ENCODE data around the gene CRMP1. TPM values are rescaled to one million over a fixed set of nuclear protein-coding genes. Genes with fewer than 3 reads are reported as not detected.

Gene CRMP1
- total RNA-seq, 2 donors from 2014 or later, result 0.37 to 1.1 TPM

- Histone ChIP-seq H3K27me3 (peaks cover 6 to 7% of the 10 kb centered on the region in 2 donors), H3K9me3 (no peaks in the 10 kb centered on the region), H3K36me3 (no peaks in the 10 kb centered on the region), H3K4me1 (peaks cover 0 to 9% of the 10 kb centered on the region in 2 donors), H3K4me3 (no peak overlapping the region), H3K27ac (no peak overlapping the region)
- TF ChIP-seq, protein P1, sequence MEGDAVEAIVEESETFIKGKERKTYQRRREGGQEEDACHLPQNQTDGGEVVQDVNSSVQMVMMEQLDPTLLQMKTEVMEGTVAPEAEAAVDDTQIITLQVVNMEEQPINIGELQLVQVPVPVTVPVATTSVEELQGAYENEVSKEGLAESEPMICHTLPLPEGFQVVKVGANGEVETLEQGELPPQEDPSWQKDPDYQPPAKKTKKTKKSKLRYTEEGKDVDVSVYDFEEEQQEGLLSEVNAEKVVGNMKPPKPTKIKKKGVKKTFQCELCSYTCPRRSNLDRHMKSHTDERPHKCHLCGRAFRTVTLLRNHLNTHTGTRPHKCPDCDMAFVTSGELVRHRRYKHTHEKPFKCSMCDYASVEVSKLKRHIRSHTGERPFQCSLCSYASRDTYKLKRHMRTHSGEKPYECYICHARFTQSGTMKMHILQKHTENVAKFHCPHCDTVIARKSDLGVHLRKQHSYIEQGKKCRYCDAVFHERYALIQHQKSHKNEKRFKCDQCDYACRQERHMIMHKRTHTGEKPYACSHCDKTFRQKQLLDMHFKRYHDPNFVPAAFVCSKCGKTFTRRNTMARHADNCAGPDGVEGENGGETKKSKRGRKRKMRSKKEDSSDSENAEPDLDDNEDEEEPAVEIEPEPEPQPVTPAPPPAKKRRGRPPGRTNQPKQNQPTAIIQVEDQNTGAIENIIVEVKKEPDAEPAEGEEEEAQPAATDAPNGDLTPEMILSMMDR (IDR thresholded peaks at IDR 0.05), result no peak
- no peak for DNase-seq (ENCODE audit: low spot score)
Measured at GRCh38 chr4:5882947-5883346, 9.9 kb downstream of the CRMP1 start.

DNA sequence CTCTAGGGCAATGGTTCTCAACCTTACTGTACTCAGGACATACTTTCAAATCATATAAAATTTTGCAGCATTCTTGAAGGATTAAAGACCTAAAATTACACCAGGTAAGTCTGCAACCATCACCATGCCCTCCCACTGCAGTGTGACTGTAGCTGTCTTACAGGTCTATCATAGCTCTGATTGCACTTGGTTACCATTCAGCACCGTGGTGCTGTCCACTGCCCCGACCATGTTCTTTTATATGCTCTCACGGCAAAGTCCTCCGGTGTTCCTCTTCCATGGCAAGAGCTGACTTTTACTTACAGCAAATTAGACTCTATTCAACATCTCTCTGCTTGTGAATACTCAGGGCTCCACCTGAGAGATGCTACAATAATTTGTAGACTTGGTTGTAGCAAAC, 11.5 kb downstream of the CRMP1 start:
- Histone ChIP-seq H3K9me3 (no peaks in the 10 kb centered on the region), H3K27ac (no peak overlapping the region), H3K4me3 (no peak overlapping the region), H3K27me3 (no peaks in the 10 kb centered on the region), H3K36me3 (no peaks in the 10 kb centered on the region), H3K4me1 (no peaks in the 10 kb centered on the region)
- no peak for DNase-seq (ENCODE audit: low spot score)
- TF ChIP-seq, protein P1 (IDR thresholded peaks at IDR 0.05), result no peak

DNA sequence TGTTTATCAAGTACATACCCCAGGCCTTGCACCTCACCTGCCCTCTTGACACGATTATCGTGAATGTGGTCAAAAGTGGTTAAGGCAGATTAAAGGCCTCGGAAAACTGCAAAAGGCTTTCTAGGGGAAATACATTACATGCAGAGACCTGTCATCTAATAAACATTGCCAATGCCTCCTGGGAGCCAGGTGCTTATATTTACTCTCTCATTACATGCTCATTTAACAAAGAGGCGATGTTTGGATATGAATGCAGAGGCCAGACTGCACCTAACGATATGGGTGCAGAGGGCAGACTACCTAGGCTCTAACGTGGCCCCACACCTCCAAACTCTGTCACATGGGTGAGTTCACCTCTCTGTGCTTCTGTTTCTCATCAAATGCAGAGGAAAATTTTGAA, 14.5 kb downstream of the CRMP1 start:
- no peaks in the 10 kb centered on the region for H3K4me1 ChIP-seq
- H3K4me3 ChIP-seq, result no peak overlapping the region
- H3K9me3 ChIP-seq, result no peaks in the 10 kb centered on the region
- H3K36me3 ChIP-seq, result no peaks in the 10 kb centered on the region
- TF ChIP-seq, protein P1 (IDR thresholded peaks at IDR 0.05), result no peak
- no peaks in the 10 kb centered on the region for H3K27me3 ChIP-seq
- no peak overlapping the region for H3K27ac ChIP-seq
- DNase-seq (ENCODE audit: low spot score), result no peak

DNA sequence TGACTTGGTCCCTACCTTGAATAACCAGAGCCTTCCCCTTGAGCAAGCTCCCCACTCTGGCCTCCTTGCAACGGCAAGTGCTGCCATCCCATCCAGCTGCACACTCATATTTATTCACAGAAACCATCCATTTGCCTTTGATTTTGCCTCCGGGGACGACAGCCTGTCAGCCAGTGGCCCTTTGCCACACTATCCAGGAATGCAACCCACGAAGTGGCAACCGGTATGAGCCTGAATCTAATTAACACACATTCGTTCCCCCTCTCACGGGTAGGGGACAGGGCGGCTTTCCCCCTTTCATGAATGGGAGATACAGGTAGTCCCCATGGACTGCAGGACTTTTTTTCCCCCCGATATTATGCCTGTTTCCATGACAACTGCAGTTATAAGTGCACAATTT, 15.5 kb downstream of the CRMP1 start:
- H3K9me3 ChIP-seq, result no peaks in the 10 kb centered on the region
- no peaks in the 10 kb centered on the region for H3K27me3 ChIP-seq
- H3K36me3 ChIP-seq, result no peaks in the 10 kb centered on the region
- TF ChIP-seq, protein P1 (IDR thresholded peaks at IDR 0.05), result no peak
- no peak for DNase-seq (ENCODE audit: low spot score)
- H3K4me3 ChIP-seq, result no peak overlapping the region
- no peaks in the 10 kb centered on the region for H3K4me1 ChIP-seq
- H3K27ac ChIP-seq, result no peak overlapping the region

DNA sequence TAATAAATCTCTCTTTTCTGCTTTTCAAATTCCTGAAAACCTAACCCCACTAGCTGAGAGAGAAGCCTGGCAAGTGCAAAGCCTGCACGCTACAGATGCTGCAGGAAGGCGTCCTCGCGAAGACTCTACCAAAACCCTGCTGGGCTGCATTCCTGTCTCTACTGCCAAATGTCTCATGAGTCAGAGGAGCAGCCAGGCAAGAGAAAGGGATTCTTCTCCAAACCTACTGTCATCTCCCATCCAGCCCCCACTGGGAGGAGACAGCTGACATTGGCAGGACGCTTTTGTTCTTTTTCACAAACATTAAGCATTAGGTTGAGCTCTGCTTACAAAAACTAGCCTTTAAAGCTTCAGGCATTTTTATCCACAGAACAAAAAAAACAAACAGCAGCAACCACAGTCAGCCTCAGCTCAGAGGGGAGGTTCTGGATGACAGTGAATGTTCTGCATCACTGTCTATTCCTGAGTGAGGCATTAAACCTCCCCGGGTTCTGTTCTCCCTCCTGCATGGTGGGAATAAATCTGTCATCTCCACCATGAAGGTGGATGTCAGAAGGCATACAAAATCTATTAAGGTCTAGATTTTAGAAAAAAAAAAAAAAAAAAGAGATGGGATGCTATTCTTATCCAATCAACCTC, 18.0 kb downstream of the CRMP1 start:
- no peaks in the 10 kb centered on the region for H3K36me3 ChIP-seq
- TF ChIP-seq, protein P1 (IDR thresholded peaks at IDR 0.05), result no peak

DNA sequence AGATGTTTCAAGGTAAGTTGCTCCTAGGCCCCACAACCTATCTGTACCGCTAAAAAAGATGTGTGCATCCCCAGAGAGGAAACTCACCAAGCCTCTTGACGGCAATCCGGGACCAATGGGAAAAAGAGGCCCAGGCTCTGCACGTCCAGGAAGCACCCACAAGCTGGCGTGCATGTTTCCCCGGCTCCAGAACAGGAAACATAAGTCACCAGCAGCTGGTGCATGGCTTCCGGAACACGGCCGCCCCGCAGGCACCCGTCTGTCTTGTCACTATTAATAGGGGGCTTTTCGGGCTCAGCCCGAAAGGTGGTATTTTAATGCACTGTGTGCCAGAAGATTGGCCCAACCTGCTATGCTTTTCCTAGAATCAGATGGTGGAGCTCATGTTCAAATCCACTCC, 22.2 kb downstream of the CRMP1 start:
- no peaks in the 10 kb centered on the region for H3K27me3 ChIP-seq
- TF ChIP-seq, protein P1 (IDR thresholded peaks at IDR 0.05), result no peak
- no peaks in the 10 kb centered on the region for H3K36me3 ChIP-seq
- H3K9me3 ChIP-seq, result no peaks in the 10 kb centered on the region
- DNase-seq (ENCODE audit: low spot score), result no peak
- H3K27ac ChIP-seq, result no peak overlapping the region
- no peaks in the 10 kb centered on the region for H3K4me1 ChIP-seq
- H3K4me3 ChIP-seq, result no peak overlapping the region

More for the DNA sequence above, 18.0 kb downstream of the CRMP1 start:
- no peak overlapping the region for H3K4me3 ChIP-seq
- H3K27ac ChIP-seq, result no peak overlapping the region
- DNase-seq (ENCODE audit: low spot score), result no peak
- no peaks in the 10 kb centered on the region for H3K4me1 ChIP-seq
- H3K27me3 ChIP-seq, result no peaks in the 10 kb centered on the region
- no peaks in the 10 kb centered on the region for H3K9me3 ChIP-seq

Data from right atrium auricular region (tissue), 2 donors.